Gastrocnemius medialis (tissue), 4 donors: ENCODE data around the gene TUB. TPM values are rescaled to one million over a fixed set of nuclear protein-coding genes. Genes with fewer than 3 reads are reported as not detected.

ENCODE experiments used
- ATAC-seq, 2 donors: fragments of 150-250 bp; one replicate each; pipeline ENCODE4 v1.9.1; 2016
- DNase-seq, 2 donors: peaks; one replicate each; pipeline ENCODE4 v3.0.0-alpha.2; 2019
- H3K27ac ChIP-seq, 4 donors: fragments of 200-600 bp; sonication (generic); 1 replicate in 1 of 4; 2 replicates in 3 of 4; pipeline ENCODE4 v1.5.1; 2016 to 2018; ENCODE audit warnings: mild to moderate bottlenecking in 2 of 4, moderate library complexity in 1 of 4
- H3K27me3 ChIP-seq, 3 donors: fragments of 200-600 bp; sonication (generic) in 2 of 3; 1 replicate in 1 of 3; 2 replicates in 2 of 3; pipeline versions ENCODE4 v1.5.1 to v1.6.0; 2016 to 2019; ENCODE audit warnings: mild to moderate bottlenecking in 1 of 3, moderate library complexity in 1 of 3
- H3K36me3 ChIP-seq, 2 donors: fragments of 200-600 bp; sonication (generic) in 1 of 2; one replicate each; pipeline ENCODE4 v1.5.1; 2017 to 2018
- H3K4me1 ChIP-seq, 2 donors: fragments of 200-600 bp; sonication (generic) in 1 of 2; one replicate each; pipeline ENCODE4 v1.5.1; 2016 to 2017; ENCODE audit warnings: mild to moderate bottlenecking in 2 of 2
- H3K4me3 ChIP-seq, 4 donors: fragments of 200-600 bp; sonication (generic) in 3 of 4; 1 replicate in 1 of 4; 2 replicates in 3 of 4; pipeline ENCODE4 v1.5.1; 2016 to 2019; ENCODE audit warnings: mild to moderate bottlenecking in 2 of 4
- H3K9me3 ChIP-seq, 3 donors: fragments of 200-600 bp; sonication (generic) in 2 of 3; 1 replicate in 1 of 3; 2 replicates in 2 of 3; pipeline ENCODE4 v1.5.1; 2016 to 2019
- POLR2A ChIP-seq, 2 donors: fragments of 450-650 bp; IDR thresholded peaks; one replicate each; pipeline ENCODE4 v1.6.1; 2017; ENCODE audit warnings: antibody characterized with exemption in 2 of 2, mild to moderate bottlenecking in 2 of 2, moderate library complexity in 2 of 2
- in situ Hi-C, 4 donors: fragments of 200-750 bp; cut with MboI; loops; one replicate each; pipeline versions ENCODE4 v1.15.0 to v1.8.0; 2017; ENCODE audit warnings: low sequenced_read_pairs in 4 of 4
- intact Hi-C: fragments of 100-400 bp; cut with DNase I; formaldehyde crosslinking; loops from one replicate; pipeline ENCODE4 v1.15.1; 2023; ENCODE audit warnings: low total_unique reads
- total RNA-seq, 4 donors: library from RNA; depleted of rRNA; stranded (reverse); fragments of >200 nt; gene quantifications; one replicate each; pipeline versions ENCODE4 v1.1.0 to v1.2.3, GENCODE V29; 2016
- TF ChIP-seq, protein P1 (sequence below), 5 experiments: fragments of 450-650 bp in 3 of 5; fragments of 200-600 bp in 2 of 5; sonication (generic) in 2 of 5; IDR thresholded peaks in 4 of 5; conservative IDR thresholded peaks in 1 of 5; 1 replicate in 4 of 5; 2 replicates in 1 of 5; pipeline ENCODE4 v1.5.1; 2016 to 2019; ENCODE audit warnings: antibody characterized with exemption in 5 of 5, mild to moderate bottlenecking in 3 of 5, moderate library complexity in 3 of 5

TUB gene
- total RNA-seq, 4 donors from 2014 or later = 0.71 to 1.2 (median 1.1) TPM

DNA sequence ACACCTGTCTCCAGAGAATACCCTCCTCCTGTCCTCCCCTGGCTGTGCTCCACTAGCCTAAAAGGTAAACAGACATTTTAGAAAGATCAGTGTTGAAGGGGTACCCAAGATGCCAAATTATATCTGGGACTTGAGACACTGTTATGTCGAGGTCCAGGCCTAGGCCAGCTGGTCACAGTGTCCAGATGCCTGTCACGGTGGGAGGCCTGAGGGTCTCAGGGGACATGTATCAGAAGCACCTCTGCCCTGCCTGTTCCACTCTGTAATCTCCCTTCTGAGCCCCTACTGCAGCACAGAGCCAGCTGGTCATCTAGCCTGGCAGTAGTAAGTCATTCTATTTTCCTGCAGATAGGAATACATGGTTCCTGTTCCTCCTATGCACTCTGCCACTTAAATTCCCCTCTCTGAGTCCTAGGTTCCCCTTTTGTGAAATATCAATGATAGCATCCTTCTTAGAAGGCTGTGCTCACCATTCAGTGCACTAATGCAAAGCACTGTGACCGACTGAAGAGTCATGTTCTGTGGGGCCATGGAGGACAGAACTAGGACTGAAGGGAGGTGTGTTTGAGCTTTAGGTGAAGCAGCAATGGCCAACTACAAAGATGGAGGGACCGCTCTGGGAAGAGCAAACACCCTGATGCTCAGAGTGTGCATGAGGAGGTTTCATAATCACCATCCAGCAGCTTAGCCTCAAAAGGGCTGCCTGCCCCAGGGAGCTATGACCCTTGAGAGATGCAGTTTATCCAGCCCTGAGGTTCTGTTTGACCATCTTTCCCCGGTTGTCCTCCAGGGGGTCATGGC, 44.8 kb upstream of the TUB start:
- in situ Hi-C loops = loop anchor here (5.0 to 10.0 kb wide), 3 partner anchors 59 to 69 kb away; no protein-coding TSS in a partner anchor

DNA sequence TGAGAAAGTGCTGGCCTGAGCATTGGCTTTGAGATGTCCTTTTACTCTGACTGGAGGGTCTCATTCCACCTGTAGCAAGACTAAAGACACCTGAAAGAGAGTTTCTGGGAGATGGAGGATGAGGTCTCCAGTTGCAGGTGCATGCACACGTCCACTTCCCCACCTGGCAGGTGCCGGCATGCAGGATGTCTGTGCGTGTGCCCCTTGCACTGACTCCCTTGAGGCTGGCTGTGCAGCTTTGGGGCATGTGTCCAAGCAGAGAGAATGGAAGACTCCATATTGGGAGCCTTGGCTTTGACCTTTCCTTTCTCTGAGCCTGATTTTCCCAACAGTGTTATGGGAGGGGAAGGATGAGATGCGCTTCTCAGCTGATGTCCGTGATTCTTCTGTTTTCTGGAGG, 44.0 kb upstream of the TUB start:
- ATAC-seq (no peak), DNase-seq (no peak)
- TF ChIP-seq, protein P1, sequence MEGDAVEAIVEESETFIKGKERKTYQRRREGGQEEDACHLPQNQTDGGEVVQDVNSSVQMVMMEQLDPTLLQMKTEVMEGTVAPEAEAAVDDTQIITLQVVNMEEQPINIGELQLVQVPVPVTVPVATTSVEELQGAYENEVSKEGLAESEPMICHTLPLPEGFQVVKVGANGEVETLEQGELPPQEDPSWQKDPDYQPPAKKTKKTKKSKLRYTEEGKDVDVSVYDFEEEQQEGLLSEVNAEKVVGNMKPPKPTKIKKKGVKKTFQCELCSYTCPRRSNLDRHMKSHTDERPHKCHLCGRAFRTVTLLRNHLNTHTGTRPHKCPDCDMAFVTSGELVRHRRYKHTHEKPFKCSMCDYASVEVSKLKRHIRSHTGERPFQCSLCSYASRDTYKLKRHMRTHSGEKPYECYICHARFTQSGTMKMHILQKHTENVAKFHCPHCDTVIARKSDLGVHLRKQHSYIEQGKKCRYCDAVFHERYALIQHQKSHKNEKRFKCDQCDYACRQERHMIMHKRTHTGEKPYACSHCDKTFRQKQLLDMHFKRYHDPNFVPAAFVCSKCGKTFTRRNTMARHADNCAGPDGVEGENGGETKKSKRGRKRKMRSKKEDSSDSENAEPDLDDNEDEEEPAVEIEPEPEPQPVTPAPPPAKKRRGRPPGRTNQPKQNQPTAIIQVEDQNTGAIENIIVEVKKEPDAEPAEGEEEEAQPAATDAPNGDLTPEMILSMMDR (IDR thresholded peaks at IDR 0.05 in 4 of 5, conservative IDR thresholded peaks at IDR 0.05 in 1 of 5) = no peak
- TF ChIP-seq POLR2A (IDR thresholded peaks at IDR 0.05) = no peak
- no peaks in the 10 kb centered on the region for H3K9me3 ChIP-seq
- in situ Hi-C loops = loop anchor here (5.0 to 10.0 kb wide), 3 partner anchors 58 to 68 kb away; no protein-coding TSS in a partner anchor
- H3K4me1 ChIP-seq = no peaks in the 10 kb centered on the region
- intact Hi-C loops = no loop called here
- H3K4me3 ChIP-seq = no peak overlapping the region
- H3K27ac ChIP-seq = no peak overlapping the region
- H3K27me3 ChIP-seq = no peaks in the 10 kb centered on the region
- H3K36me3 ChIP-seq = no peaks in the 10 kb centered on the region

More for the DNA sequence above, 44.8 kb upstream of the TUB start:
- ATAC-seq (no peak), DNase-seq (no peak)
- Histone ChIP-seq H3K27me3 (no peaks in the 10 kb centered on the region), H3K36me3 (no peaks in the 10 kb centered on the region), H3K27ac (no peak overlapping the region), H3K4me3 (no peak overlapping the region), H3K9me3 (no peaks in the 10 kb centered on the region), H3K4me1 (no peaks in the 10 kb centered on the region)
- intact Hi-C loops = no loop called here
- TF ChIP-seq POLR2A (IDR thresholded peaks at IDR 0.05) = no peak
- TF ChIP-seq, protein P1 (IDR thresholded peaks at IDR 0.05 in 4 of 5, conservative IDR thresholded peaks at IDR 0.05 in 1 of 5) = no peak

DNA sequence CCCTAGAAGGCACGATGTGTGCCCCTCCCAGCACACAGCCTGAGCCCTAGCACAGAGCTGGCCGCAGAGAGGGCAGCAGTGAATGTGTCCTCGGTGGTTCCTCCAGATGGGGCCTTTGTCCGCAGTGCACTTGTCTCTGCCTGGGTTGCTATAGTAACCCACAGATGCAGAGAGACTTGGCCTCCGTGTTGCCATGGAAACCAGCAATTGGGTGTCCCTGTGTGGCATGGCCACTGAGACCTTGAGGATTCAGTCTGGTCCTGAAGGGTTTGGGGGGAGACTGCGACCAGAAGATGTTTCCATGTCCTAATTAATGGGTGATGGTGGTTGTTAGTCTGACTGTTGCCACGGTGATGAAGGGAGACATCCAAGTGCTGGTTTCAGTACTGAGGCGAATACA, 42.6 kb upstream of the TUB start:
- Histone ChIP-seq H3K4me3 (no peak overlapping the region), H3K27ac (no peak overlapping the region), H3K27me3 (no peaks in the 10 kb centered on the region), H3K9me3 (no peaks in the 10 kb centered on the region), H3K36me3 (no peaks in the 10 kb centered on the region), H3K4me1 (no peaks in the 10 kb centered on the region)
- DNase-seq = no peak
- no peak for ATAC-seq
- intact Hi-C loops = no loop called here
- TF ChIP-seq, protein P1 (IDR thresholded peaks at IDR 0.05 in 4 of 5, conservative IDR thresholded peaks at IDR 0.05 in 1 of 5) = no peak
- no peak for TF ChIP-seq POLR2A (IDR thresholded peaks at IDR 0.05)
- in situ Hi-C loops = loop anchor here (5.0 to 10.0 kb wide), 3 partner anchors 56 to 66 kb away; no protein-coding TSS in a partner anchor

DNA sequence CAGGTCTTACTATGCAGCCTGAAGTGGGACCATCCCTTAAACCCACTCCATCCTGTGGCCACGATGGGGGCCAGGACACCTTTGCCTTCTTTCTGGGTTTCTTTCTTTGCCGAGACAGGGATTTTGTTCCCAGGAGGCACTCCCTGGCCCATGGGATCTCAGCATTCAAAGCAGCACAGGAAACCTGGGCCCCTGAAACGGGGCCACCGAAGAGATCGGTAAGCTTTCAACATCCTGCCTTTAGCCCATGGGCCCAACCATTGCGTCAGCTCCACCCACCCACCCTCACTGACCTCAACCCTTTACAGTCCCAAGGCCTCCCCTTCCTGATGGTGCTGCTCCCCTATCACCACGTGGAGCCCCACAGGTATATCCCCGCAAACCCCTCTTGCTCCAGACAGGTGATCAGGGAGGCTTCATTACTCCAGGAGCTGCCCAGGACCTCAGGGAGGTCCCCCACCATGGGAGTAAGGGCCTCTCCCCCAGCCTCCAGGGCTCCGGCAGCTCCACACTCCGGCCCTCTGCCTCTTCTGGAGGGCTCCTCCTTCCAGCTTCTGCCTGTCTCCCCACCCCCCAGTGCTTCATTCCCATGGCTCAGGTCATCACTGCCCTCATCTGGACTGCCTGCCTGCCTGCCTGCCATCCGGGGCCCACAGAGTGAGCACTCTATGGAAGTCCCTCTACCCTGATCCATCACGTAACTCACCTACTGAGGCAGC, 42.0 kb upstream of the TUB start:
- Histone ChIP-seq H3K9me3 (no peaks in the 10 kb centered on the region), H3K4me1 (no peaks in the 10 kb centered on the region), H3K27me3 (no peaks in the 10 kb centered on the region), H3K4me3 (no peak overlapping the region), H3K36me3 (no peaks in the 10 kb centered on the region), H3K27ac (no peak overlapping the region)
- intact Hi-C loops (no loop called here), in situ Hi-C loops (loop anchor here (5.0 to 10.0 kb wide), 3 partner anchors 56 to 66 kb away; no protein-coding TSS in a partner anchor)
- ATAC-seq (no peak), DNase-seq (no peak)
- TF ChIP-seq POLR2A (IDR thresholded peaks at IDR 0.05) = no peak
- TF ChIP-seq, protein P1 (IDR thresholded peaks at IDR 0.05 in 4 of 5, conservative IDR thresholded peaks at IDR 0.05 in 1 of 5) = no peak
